ENCODE results near the gene CLDN14.

Gene CLDN14

DNA sequence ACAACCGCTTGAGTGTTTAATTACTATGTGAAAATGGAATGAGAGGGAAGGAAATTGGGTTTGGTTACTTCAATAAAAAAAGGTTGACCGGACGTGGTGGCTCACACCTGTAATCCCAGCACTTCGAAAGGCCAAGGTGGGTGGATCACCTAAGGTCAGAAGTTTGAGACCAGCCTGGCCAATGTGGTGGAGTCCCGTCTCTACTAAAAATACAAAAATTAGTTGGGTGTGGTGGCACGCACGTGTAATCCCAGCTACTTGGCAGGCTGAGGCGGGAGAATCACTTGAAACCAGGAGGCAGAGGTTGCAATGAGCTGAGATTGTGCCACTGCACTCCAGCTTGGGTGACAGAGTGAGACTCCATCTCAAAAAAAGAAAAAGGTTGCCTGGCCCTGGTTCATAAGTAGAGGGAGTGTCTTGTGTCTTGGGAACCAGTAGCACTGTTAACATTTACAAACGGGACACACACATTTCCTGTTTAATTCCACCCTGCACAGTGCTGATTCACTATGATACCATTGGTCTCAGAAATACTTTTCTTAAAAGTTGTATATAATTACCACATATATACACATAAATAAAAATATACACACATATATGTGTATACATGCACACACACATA is 27.6 kb upstream of the CLDN14 start:
- Histone ChIP-seq H3K4ac (ENCODE audit: low read depth, low read length) (no peak overlapping the region), H4K5ac (ENCODE audit: low read length) (no peak overlapping the region), H3K56ac (ENCODE audit: low read length) (no peak overlapping the region), H3K23ac (ENCODE audit: low read length) (no peak overlapping the region), H2BK15ac (replicated peaks; ENCODE audit: low read depth) (no peak overlapping the region), H3K9ac (ENCODE audit: low read length) (no peak overlapping the region), H2AK5ac (ENCODE audit: low read length) (no peak overlapping the region), H3K36me3 (ENCODE audit: control insufficient read depth, insufficient read depth, low read length) (no peaks in the 10 kb centered on the region), H2BK5ac (ENCODE audit: low read length) (no peak overlapping the region), H3K4me1 (ENCODE audit: control insufficient read depth, low read depth, low read length) (no peaks in the 10 kb centered on the region), H3K79me1 (ENCODE audit: low read length) (no peaks in the 10 kb centered on the region), H3K18ac (ENCODE audit: low read length) (no peak overlapping the region), H3K79me2 (ENCODE audit: control insufficient read depth, insufficient read depth, low read length) (no peaks in the 10 kb centered on the region), H3K4me2 (ENCODE audit: low read length) (no peak overlapping the region), H3K4me3 (ENCODE audit: low read length) (no peak overlapping the region), H4K8ac (ENCODE audit: low read depth, low read length) (no peak overlapping the region), H3K27ac (ENCODE audit: low read depth, low read length) (no peak overlapping the region), H3K27me3 (ENCODE audit: insufficient read depth, low read length, poor library complexity) (no peaks in the 10 kb centered on the region), H2BK120ac (ENCODE audit: low read depth, low read length) (no peak overlapping the region)
- no CpG with 5 or more reads among the region's 9 CpGs for WGBS (ENCODE audit: extremely low coverage, insufficient coverage, low lambda C conversion rate)
- DNase-seq, result no peak

DNA sequence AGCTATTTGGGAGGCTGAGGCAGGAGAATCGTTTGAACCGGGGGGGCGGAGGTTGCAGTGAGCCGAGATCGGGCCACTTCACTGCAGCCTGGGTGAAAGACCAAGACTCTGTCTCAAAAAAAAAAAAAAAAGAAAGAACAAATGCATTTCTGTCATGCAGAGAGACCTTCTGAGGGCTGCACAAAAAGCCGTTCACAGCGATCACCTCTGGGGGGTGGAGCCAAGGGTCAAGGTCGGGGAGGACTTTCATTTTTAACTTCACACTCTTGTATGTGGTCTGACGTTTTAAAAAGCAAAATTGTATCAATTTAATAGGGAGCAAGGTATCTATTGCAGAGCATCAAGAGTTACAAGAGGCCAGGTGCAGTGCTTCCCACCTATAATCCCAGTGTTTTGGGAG is 26.6 kb upstream of the CLDN14 start:
- no peak overlapping the region for H2AK5ac ChIP-seq (ENCODE audit: low read length)
- H2BK120ac ChIP-seq (ENCODE audit: low read depth, low read length), result no peak overlapping the region
- H3K4me3 ChIP-seq (ENCODE audit: low read length), result no peak overlapping the region
- H3K23ac ChIP-seq (ENCODE audit: low read length), result no peak overlapping the region
- H3K4me1 ChIP-seq (ENCODE audit: control insufficient read depth, low read depth, low read length), result no peaks in the 10 kb centered on the region
- no peaks in the 10 kb centered on the region for H3K27me3 ChIP-seq (ENCODE audit: insufficient read depth, low read length, poor library complexity)
- no peak overlapping the region for H3K27ac ChIP-seq (ENCODE audit: low read depth, low read length)
- H4K5ac ChIP-seq (ENCODE audit: low read length), result no peak overlapping the region
- no peak overlapping the region for H3K4me2 ChIP-seq (ENCODE audit: low read length)
- H4K8ac ChIP-seq (ENCODE audit: low read depth, low read length), result no peak overlapping the region
- no peak overlapping the region for H3K4ac ChIP-seq (ENCODE audit: low read depth, low read length)
- H3K36me3 ChIP-seq (ENCODE audit: control insufficient read depth, insufficient read depth, low read length), result no peaks in the 10 kb centered on the region
- no peak overlapping the region for H2BK15ac ChIP-seq (replicated peaks; ENCODE audit: low read depth)
- H3K56ac ChIP-seq (ENCODE audit: low read length), result no peak overlapping the region
- no CpG with 5 or more reads among the region's 9 CpGs for WGBS (ENCODE audit: extremely low coverage, insufficient coverage, low lambda C conversion rate)
- no peak overlapping the region for H3K9ac ChIP-seq (ENCODE audit: low read length)
- H3K79me2 ChIP-seq (ENCODE audit: control insufficient read depth, insufficient read depth, low read length), result no peaks in the 10 kb centered on the region
- no peak for DNase-seq
- H3K18ac ChIP-seq (ENCODE audit: low read length), result no peak overlapping the region
- no peaks in the 10 kb centered on the region for H3K79me1 ChIP-seq (ENCODE audit: low read length)
- H2BK5ac ChIP-seq (ENCODE audit: low read length), result no peak overlapping the region

DNA sequence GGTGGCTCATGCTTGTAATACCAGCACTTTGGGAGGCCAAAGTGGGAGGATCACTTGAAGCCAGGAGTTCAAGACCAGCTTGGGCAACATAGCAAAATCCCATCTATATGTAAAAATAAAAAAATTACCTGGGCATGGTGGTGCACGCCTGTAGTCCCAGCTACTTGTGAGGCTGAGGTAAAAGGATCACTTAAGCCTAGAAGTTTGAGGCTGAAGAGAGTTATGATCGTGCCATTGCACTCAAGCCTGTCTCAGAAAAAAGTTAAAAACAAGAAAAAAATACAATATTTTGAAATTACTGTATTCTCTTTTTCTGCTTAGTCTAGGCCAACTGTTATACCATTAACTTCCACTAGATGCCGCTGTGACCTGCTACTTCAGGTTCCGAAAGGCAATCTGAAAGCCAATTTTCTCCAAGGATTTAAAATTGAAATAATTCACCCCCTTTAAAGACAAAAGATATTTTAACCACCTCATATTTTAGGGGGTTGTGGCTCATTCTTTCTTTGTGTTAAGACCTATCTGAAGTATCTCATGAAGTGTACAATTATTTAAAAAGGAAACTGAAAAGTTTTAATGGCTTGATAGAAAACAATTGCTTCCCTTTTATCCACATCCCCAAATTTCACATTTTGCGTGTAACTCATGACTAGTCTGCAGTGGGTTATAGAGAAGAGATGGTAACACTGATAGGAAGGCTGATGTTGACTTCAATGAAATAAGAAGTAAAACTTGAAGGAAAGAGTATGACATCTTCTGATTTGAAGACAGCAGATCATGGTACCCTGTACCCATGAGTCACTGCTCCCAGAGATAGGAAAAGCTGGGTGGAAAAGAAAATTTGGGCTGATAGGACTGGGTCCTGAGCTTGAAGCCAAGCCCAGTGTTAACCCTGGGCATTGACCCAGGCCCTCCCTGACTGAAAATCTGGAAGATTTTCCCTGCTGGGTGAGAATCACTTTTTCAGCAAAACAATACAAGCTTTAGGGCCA is 24.4 kb upstream of the CLDN14 start:
- H2BK120ac ChIP-seq (ENCODE audit: low read depth, low read length), result no peak overlapping the region
- DNase-seq, result peak; percentile 33
- no peak overlapping the region for H3K4me2 ChIP-seq (ENCODE audit: low read length)
- no peak overlapping the region for H2BK15ac ChIP-seq (replicated peaks; ENCODE audit: low read depth)
- H3K27ac ChIP-seq (ENCODE audit: low read depth, low read length), result no peak overlapping the region
- H3K23ac ChIP-seq (ENCODE audit: low read length), result no peak overlapping the region
- no peak overlapping the region for H3K9ac ChIP-seq (ENCODE audit: low read length)
- H3K18ac ChIP-seq (ENCODE audit: low read length), result no peak overlapping the region
- no peaks in the 10 kb centered on the region for H3K79me1 ChIP-seq (ENCODE audit: low read length)
- no peak overlapping the region for H2AK5ac ChIP-seq (ENCODE audit: low read length)
- no peak overlapping the region for H3K4me3 ChIP-seq (ENCODE audit: low read length)
- no peaks in the 10 kb centered on the region for H3K36me3 ChIP-seq (ENCODE audit: control insufficient read depth, insufficient read depth, low read length)
- H4K8ac ChIP-seq (ENCODE audit: low read depth, low read length), result no peak overlapping the region
- H2BK5ac ChIP-seq (ENCODE audit: low read length), result no peak overlapping the region
- H3K4me1 ChIP-seq (ENCODE audit: control insufficient read depth, low read depth, low read length), result no peaks in the 10 kb centered on the region
- H3K27me3 ChIP-seq (ENCODE audit: insufficient read depth, low read length, poor library complexity), result no peaks in the 10 kb centered on the region
- no peak overlapping the region for H4K5ac ChIP-seq (ENCODE audit: low read length)
- no CpG with 5 or more reads among the region's 5 CpGs for WGBS (ENCODE audit: extremely low coverage, insufficient coverage, low lambda C conversion rate)
- no peak overlapping the region for H3K56ac ChIP-seq (ENCODE audit: low read length)
- no peak overlapping the region for H3K4ac ChIP-seq (ENCODE audit: low read depth, low read length)
- no peaks in the 10 kb centered on the region for H3K79me2 ChIP-seq (ENCODE audit: control insufficient read depth, insufficient read depth, low read length)

DNA sequence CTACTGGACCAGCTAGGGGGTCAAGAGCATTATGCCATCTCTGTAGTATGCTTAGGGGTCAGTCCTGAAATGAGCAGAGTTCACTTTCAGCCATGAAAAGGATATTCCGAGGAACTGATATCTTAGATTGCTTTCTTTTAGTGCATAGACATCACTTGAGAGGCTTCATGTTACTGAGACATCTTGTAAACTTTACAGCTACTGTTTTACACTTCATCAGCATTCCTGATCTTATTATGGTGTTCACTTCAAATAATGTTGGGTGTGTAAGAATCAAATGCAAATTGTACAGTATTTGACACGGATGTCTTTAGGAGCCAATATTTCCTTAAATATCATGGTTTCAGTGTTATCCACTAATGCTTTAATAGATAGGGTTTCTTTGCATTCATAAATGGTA is 22.4 kb upstream of the CLDN14 start:
- Histone ChIP-seq H4K5ac (ENCODE audit: low read length) (no peak overlapping the region), H3K4ac (ENCODE audit: low read depth, low read length) (no peak overlapping the region), H2BK5ac (ENCODE audit: low read length) (no peak overlapping the region), H3K4me2 (ENCODE audit: low read length) (no peak overlapping the region), H3K79me1 (ENCODE audit: low read length) (no peaks in the 10 kb centered on the region), H3K36me3 (ENCODE audit: control insufficient read depth, insufficient read depth, low read length) (no peaks in the 10 kb centered on the region), H3K79me2 (ENCODE audit: control insufficient read depth, insufficient read depth, low read length) (no peaks in the 10 kb centered on the region), H2AK5ac (ENCODE audit: low read length) (no peak overlapping the region), H4K8ac (ENCODE audit: low read depth, low read length) (no peak overlapping the region), H3K9ac (ENCODE audit: low read length) (no peak overlapping the region), H3K18ac (ENCODE audit: low read length) (no peak overlapping the region), H2BK15ac (replicated peaks; ENCODE audit: low read depth) (no peak overlapping the region), H3K4me1 (ENCODE audit: control insufficient read depth, low read depth, low read length) (no peaks in the 10 kb centered on the region), H3K23ac (ENCODE audit: low read length) (no peak overlapping the region), H3K27ac (ENCODE audit: low read depth, low read length) (no peak overlapping the region), H2BK120ac (ENCODE audit: low read depth, low read length) (no peak overlapping the region), H3K4me3 (ENCODE audit: low read length) (no peak overlapping the region), H3K56ac (ENCODE audit: low read length) (no peak overlapping the region), H3K27me3 (ENCODE audit: insufficient read depth, low read length, poor library complexity) (no peaks in the 10 kb centered on the region)
- no peak for DNase-seq
- no CpG with 5 or more reads among the region's 2 CpGs for WGBS (ENCODE audit: extremely low coverage, insufficient coverage, low lambda C conversion rate)

DNA sequence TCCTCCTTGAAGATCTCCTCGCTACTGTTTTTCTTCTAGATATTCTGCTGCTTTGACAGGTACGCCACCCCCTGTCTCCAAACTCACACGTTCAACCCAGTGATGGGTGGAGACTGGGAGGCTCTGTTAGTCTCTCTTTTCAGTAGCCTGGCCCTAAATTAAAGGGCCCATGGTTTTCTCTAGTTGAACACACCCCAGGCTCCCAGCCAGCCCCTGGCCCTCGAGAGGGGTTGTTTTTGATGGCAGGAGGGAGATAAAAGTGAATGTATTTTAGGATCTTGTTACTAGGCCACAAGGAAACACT is 21.6 kb upstream of the CLDN14 start:
- DNase-seq, result no peak
- Histone ChIP-seq H2AK5ac (ENCODE audit: low read length) (no peak overlapping the region), H3K27ac (ENCODE audit: low read depth, low read length) (no peak overlapping the region), H4K8ac (ENCODE audit: low read depth, low read length) (no peak overlapping the region), H3K4me1 (ENCODE audit: control insufficient read depth, low read depth, low read length) (no peaks in the 10 kb centered on the region), H3K36me3 (ENCODE audit: control insufficient read depth, insufficient read depth, low read length) (no peaks in the 10 kb centered on the region), H3K4me3 (ENCODE audit: low read length) (no peak overlapping the region), H3K9ac (ENCODE audit: low read length) (no peak overlapping the region), H2BK15ac (replicated peaks; ENCODE audit: low read depth) (no peak overlapping the region), H3K79me2 (ENCODE audit: control insufficient read depth, insufficient read depth, low read length) (no peaks in the 10 kb centered on the region), H4K5ac (ENCODE audit: low read length) (no peak overlapping the region), H2BK120ac (ENCODE audit: low read depth, low read length) (no peak overlapping the region), H3K56ac (ENCODE audit: low read length) (no peak overlapping the region), H3K18ac (ENCODE audit: low read length) (no peak overlapping the region), H3K4ac (ENCODE audit: low read depth, low read length) (no peak overlapping the region), H3K79me1 (ENCODE audit: low read length) (no peaks in the 10 kb centered on the region), H3K23ac (ENCODE audit: low read length) (no peak overlapping the region), H3K4me2 (ENCODE audit: low read length) (no peak overlapping the region), H2BK5ac (ENCODE audit: low read length) (no peak overlapping the region), H3K27me3 (ENCODE audit: insufficient read depth, low read length, poor library complexity) (no peaks in the 10 kb centered on the region)
- WGBS (ENCODE audit: extremely low coverage, insufficient coverage, low lambda C conversion rate), result no CpG with 5 or more reads among the region's 4 CpGs
